Measurements from ENCODE around the gene PIGZ. TPM values are rescaled to one million over a fixed set of nuclear protein-coding genes. Genes with fewer than 3 reads are reported as not detected.

Gene PIGZ
- total RNA-seq = 1 to 10 TPM; 1.6 to 2.6 TPM

- ATAC-seq (peak; percentile 81), DNase-seq (peak; percentile 45)
- H3K4me3 Mint-ChIP-seq = peak within 1 kb of the TSS; percentile 70
- CTCF ChIA-PET = interaction anchor here (0.8 to 4.8 kb wide), 10 partner anchors 9 to 440 kb away, joined by 3 to 53 read pairs (median 4); partner anchors contain the start of gene NCBP2
- peaks cover 17% of the 10 kb centered on the region for H3K4me1 Mint-ChIP-seq
- peaks cover 10% of the 10 kb centered on the region for H3K36me3 Mint-ChIP-seq
- H3K27ac Mint-ChIP-seq = peak within 1 kb of the TSS; percentile 75
- H3K27me3 Mint-ChIP-seq = peaks cover 22% of the 10 kb centered on the region
- H3K9me3 Mint-ChIP-seq (ENCODE audit: low read depth) = no peaks in the 10 kb centered on the region
Observed at GRCh38 chr3:196968233-196969133, at the start of gene PIGZ. TSS of gene PIGZ (minus strand) at chr3:196968833. CDS start at chr3:196952031, 16,802 bp downstream.

GRCh38 chr3:197017003-197017402, 48.4 kb upstream of the PIGZ start:
- DNase-seq = no peak
- CTCF ChIA-PET = interaction anchor here (2.3 kb wide), 1 partner anchor 12 kb away, joined by 10 read pairs; the partner anchor contains the start of gene MELTF
- no peaks in the 10 kb centered on the region for H3K4me1 Mint-ChIP-seq
- H3K27me3 Mint-ChIP-seq = peaks cover 4% of the 10 kb centered on the region
- ATAC-seq = no peak
- H3K27ac Mint-ChIP-seq = no peak overlapping the region
- no peak overlapping the region for H3K4me3 Mint-ChIP-seq
- H3K36me3 Mint-ChIP-seq = no peaks in the 10 kb centered on the region
- H3K9me3 Mint-ChIP-seq (ENCODE audit: low read depth) = no peaks in the 10 kb centered on the region

- DNase-seq (no peak), ATAC-seq (no peak)
- no peak overlapping the region for H3K27ac Mint-ChIP-seq
- no peaks in the 10 kb centered on the region for H3K36me3 Mint-ChIP-seq
- H3K4me1 Mint-ChIP-seq = no peaks in the 10 kb centered on the region
- CTCF ChIA-PET = interaction anchor here (2.3 kb wide), 1 partner anchor 13 kb away, joined by 10 read pairs; the partner anchor contains the start of gene MELTF
- no peaks in the 10 kb centered on the region for H3K9me3 Mint-ChIP-seq (ENCODE audit: low read depth)
- H3K4me3 Mint-ChIP-seq = no peak overlapping the region
- no peaks in the 10 kb centered on the region for H3K27me3 Mint-ChIP-seq
Observed at GRCh38 chr3:197015790-197016736, 47.4 kb upstream of the PIGZ start.

- Mint-ChIP-seq H3K27ac (no peak overlapping the region), H3K9me3 (ENCODE audit: low read depth) (no peaks in the 10 kb centered on the region), H3K36me3 (no peaks in the 10 kb centered on the region), H3K27me3 (no peaks in the 10 kb centered on the region), H3K4me3 (no peak overlapping the region), H3K4me1 (no peaks in the 10 kb centered on the region)
- DNase-seq = no peak
- no peak for ATAC-seq
- CTCF ChIA-PET = no interaction called here
Observed at GRCh38 chr3:197014942-197015575, 46.4 kb upstream of the PIGZ start.

- DNase-seq = no peak
- ATAC-seq = no peak
- Mint-ChIP-seq H3K27me3 (no peaks in the 10 kb centered on the region), H3K36me3 (no peaks in the 10 kb centered on the region), H3K27ac (no peak overlapping the region), H3K4me3 (no peak overlapping the region), H3K4me1 (no peaks in the 10 kb centered on the region), H3K9me3 (ENCODE audit: low read depth) (no peaks in the 10 kb centered on the region)
- CTCF ChIA-PET = no interaction called here
Observed at GRCh38 chr3:197014024-197014423, 45.4 kb upstream of the PIGZ start.

- Mint-ChIP-seq H3K27ac (no peak overlapping the region), H3K4me3 (no peak overlapping the region), H3K9me3 (ENCODE audit: low read depth) (no peaks in the 10 kb centered on the region), H3K4me1 (no peaks in the 10 kb centered on the region), H3K36me3 (no peaks in the 10 kb centered on the region), H3K27me3 (no peaks in the 10 kb centered on the region)
- DNase-seq (no peak), ATAC-seq (no peak)
- CTCF ChIA-PET = no interaction called here
Observed at GRCh38 chr3:197012540-197012883, 43.9 kb upstream of the PIGZ start.

GRCh38 chr3:197011780-197012539, 43.3 kb upstream of the PIGZ start:
- CTCF ChIA-PET = no interaction called here
- H3K4me3 Mint-ChIP-seq = no peak overlapping the region
- H3K4me1 Mint-ChIP-seq = no peaks in the 10 kb centered on the region
- H3K27me3 Mint-ChIP-seq = no peaks in the 10 kb centered on the region
- DNase-seq = no peak
- no peaks in the 10 kb centered on the region for H3K9me3 Mint-ChIP-seq (ENCODE audit: low read depth)
- H3K27ac Mint-ChIP-seq = no peak overlapping the region
- no peak for ATAC-seq
- H3K36me3 Mint-ChIP-seq = no peaks in the 10 kb centered on the region

GRCh38 chr3:197010556-197011351, 42.1 kb upstream of the PIGZ start:
- ATAC-seq (no peak), DNase-seq (no peak)
- Mint-ChIP-seq H3K36me3 (no peaks in the 10 kb centered on the region), H3K9me3 (ENCODE audit: low read depth) (no peaks in the 10 kb centered on the region), H3K27me3 (no peaks in the 10 kb centered on the region), H3K4me1 (no peaks in the 10 kb centered on the region), H3K4me3 (no peak overlapping the region), H3K27ac (no peak overlapping the region)
- CTCF ChIA-PET = interaction anchor here (2.7 kb wide), 1 partner anchor 19 kb away, joined by 11 read pairs; the partner anchor contains the start of gene MELTF

- no peak for ATAC-seq
- Mint-ChIP-seq H3K4me3 (no peak overlapping the region), H3K27ac (no peak overlapping the region), H3K4me1 (no peaks in the 10 kb centered on the region), H3K36me3 (no peaks in the 10 kb centered on the region), H3K27me3 (no peaks in the 10 kb centered on the region), H3K9me3 (ENCODE audit: low read depth) (no peaks in the 10 kb centered on the region)
- DNase-seq = no peak
- CTCF ChIA-PET = interaction anchor here (1.0 to 2.7 kb wide), 3 partner anchors 14 to 39 kb away, joined by 3 to 11 read pairs (median 6); partner anchors contain the start of gene MELTF
Observed at GRCh38 chr3:197009532-197010019, 40.9 kb upstream of the PIGZ start.

- DNase-seq (no peak), ATAC-seq (no peak)
- H3K27ac Mint-ChIP-seq = no peak overlapping the region
- H3K27me3 Mint-ChIP-seq = no peaks in the 10 kb centered on the region
- H3K9me3 Mint-ChIP-seq (ENCODE audit: low read depth) = no peaks in the 10 kb centered on the region
- no peak overlapping the region for H3K4me3 Mint-ChIP-seq
- CTCF ChIA-PET = interaction anchor here (1.0 to 2.7 kb wide), 3 partner anchors 15 to 38 kb away, joined by 3 to 11 read pairs (median 6); partner anchors contain the start of gene MELTF
- H3K4me1 Mint-ChIP-seq = peaks cover 8% of the 10 kb centered on the region
- H3K36me3 Mint-ChIP-seq = no peaks in the 10 kb centered on the region
Observed at GRCh38 chr3:197008436-197009209, 40.0 kb upstream of the PIGZ start.

GRCh38 chr3:197007953-197008352, 39.3 kb upstream of the PIGZ start:
- Mint-ChIP-seq H3K4me3 (no peak overlapping the region), H3K27me3 (no peaks in the 10 kb centered on the region), H3K36me3 (no peaks in the 10 kb centered on the region), H3K9me3 (ENCODE audit: low read depth) (no peaks in the 10 kb centered on the region), H3K27ac (no peak overlapping the region), H3K4me1 (peaks cover 8% of the 10 kb centered on the region)
- no peak for DNase-seq
- CTCF ChIA-PET = no interaction called here
- ATAC-seq = no peak
